Breast epithelium (tissue), 4 donors: ENCODE measurements around the gene LILRA6. TPM values are rescaled to one million over a fixed set of nuclear protein-coding genes. Genes with fewer than 3 reads are reported as not detected.
A peak's percentile ranks its signal among the peaks of the same experiment; 100 is the strongest.

Source experiments
- DNase-seq, 2 donors: peaks; one replicate each; pipeline ENCODE4 v3.0.0-alpha.2; 2019; ENCODE audit warnings: low spot score in 2 of 2
- H3K27ac ChIP-seq, 2 donors: fragments of 200-600 bp; sonication (generic) in 1 of 2; one replicate each; pipeline ENCODE4 v1.5.1; 2016 to 2019; ENCODE audit warnings: mild to moderate bottlenecking in 1 of 2
- H3K27me3 ChIP-seq, 2 donors: fragments of 200-600 bp; sonication (generic) in 1 of 2; one replicate each; pipeline versions ENCODE4 v1.5.1 to v1.6.0; 2017 to 2019; ENCODE audit warnings: control low read depth in 1 of 2, mild to moderate bottlenecking in 1 of 2
- H3K36me3 ChIP-seq: fragments of 200-600 bp; one replicate; pipeline ENCODE4 v1.5.1; 2019
- H3K4me1 ChIP-seq, 2 donors: fragments of 200-600 bp; sonication (generic); one replicate each; pipeline ENCODE4 v1.5.1; 2016 to 2019; ENCODE audit warnings: control low read depth in 1 of 2
- H3K4me3 ChIP-seq, 3 donors: fragments of 200-600 bp; sonication (generic); 1 replicate in 2 of 3; 2 replicates in 1 of 3; pipeline ENCODE4 v1.5.1; 2016 to 2019; ENCODE audit warnings: mild to moderate bottlenecking in 3 of 3, moderate library complexity in 2 of 3
- H3K9me3 ChIP-seq, 2 donors: fragments of 200-600 bp; sonication (generic) in 1 of 2; one replicate each; pipeline ENCODE4 v1.5.1; 2016 to 2019; ENCODE audit warnings: control low read depth in 1 of 2
- POLR2A ChIP-seq: fragments of 450-650 bp; IDR thresholded peaks from one replicate; pipeline ENCODE4 v1.6.1; 2016; ENCODE audit warnings: antibody characterized with exemption, mild to moderate bottlenecking, moderate library complexity
- POLR2AphosphoS5 ChIP-seq, 3 donors: sonication (generic); formaldehyde crosslinking; IDR thresholded peaks; one replicate each; pipeline ENCODE4 v1.6.1; 2017; ENCODE audit warnings: antibody characterized with exemption in 3 of 3
- intact Hi-C: fragments of 100-400 bp; cut with DNase I; formaldehyde crosslinking; loops from one replicate; pipeline ENCODE4 v1.15.1; 2023; ENCODE audit warnings: low total_unique reads
- total RNA-seq, 3 donors: library from RNA; depleted of rRNA; stranded (reverse); fragments of >200 nt; gene quantifications; one replicate each; pipeline ENCODE4 v1.1.0, GENCODE V29; 2016
- TF ChIP-seq, protein P1 (sequence below), 3 donors: fragments of 450-650 bp; IDR thresholded peaks; one replicate each; pipeline ENCODE4 v1.5.1; 2016 to 2017; ENCODE audit warnings: antibody characterized with exemption in 3 of 3, mild to moderate bottlenecking in 3 of 3, moderate library complexity in 3 of 3

The LILRA6 gene
- total RNA-seq, 3 donors from 2014 or later, result 1.3 to 2.9 (median 1.8) TPM

DNA sequence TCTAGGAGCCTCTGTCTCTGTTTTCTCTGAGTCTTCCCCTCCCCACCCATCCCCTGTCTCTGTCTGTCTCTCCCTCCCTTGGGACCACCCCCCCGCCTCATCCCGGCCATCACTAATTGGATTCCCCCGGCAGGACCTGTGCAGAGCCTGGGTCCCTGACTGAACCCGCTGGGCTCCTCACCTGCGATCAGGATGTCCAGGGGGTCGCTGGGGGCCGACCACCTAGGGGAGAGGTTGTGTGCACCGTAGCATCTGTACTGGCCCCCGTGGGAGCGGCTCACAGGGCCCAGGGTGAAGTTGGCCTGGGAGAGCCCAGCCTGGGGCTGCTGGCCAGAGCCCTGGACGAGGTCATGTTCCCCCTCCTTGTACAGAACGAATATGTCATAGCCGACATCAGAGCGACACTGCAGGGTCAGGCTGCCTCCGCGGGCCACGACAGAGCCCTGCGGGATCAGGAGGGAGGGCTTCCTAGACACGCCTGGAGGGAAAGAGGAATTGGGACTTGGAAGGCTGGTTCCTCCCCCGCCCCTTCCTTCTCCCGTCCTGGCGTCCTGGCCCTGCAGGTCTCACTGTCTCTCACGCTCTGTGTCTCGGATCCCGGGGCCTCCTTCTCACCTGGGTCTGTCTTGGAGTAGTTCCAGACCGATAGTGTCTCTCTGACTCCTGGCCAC lies 12.7 kb upstream of the LILRA6 start:
- H3K27ac ChIP-seq, result no peak overlapping the region
- intact Hi-C loops, result no loop called here
- H3K9me3 ChIP-seq, result no peaks in the 10 kb centered on the region
- no peaks in the 10 kb centered on the region for H3K36me3 ChIP-seq
- H3K27me3 ChIP-seq, result peaks cover 0 to 59% of the 10 kb centered on the region in 2 donors
- H3K4me3 ChIP-seq, result peak overlapping the region in 1 of 3 donors; percentile 39
- TF ChIP-seq, protein P1, sequence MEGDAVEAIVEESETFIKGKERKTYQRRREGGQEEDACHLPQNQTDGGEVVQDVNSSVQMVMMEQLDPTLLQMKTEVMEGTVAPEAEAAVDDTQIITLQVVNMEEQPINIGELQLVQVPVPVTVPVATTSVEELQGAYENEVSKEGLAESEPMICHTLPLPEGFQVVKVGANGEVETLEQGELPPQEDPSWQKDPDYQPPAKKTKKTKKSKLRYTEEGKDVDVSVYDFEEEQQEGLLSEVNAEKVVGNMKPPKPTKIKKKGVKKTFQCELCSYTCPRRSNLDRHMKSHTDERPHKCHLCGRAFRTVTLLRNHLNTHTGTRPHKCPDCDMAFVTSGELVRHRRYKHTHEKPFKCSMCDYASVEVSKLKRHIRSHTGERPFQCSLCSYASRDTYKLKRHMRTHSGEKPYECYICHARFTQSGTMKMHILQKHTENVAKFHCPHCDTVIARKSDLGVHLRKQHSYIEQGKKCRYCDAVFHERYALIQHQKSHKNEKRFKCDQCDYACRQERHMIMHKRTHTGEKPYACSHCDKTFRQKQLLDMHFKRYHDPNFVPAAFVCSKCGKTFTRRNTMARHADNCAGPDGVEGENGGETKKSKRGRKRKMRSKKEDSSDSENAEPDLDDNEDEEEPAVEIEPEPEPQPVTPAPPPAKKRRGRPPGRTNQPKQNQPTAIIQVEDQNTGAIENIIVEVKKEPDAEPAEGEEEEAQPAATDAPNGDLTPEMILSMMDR (IDR thresholded peaks at IDR 0.05), result no peak
- TF ChIP-seq POLR2AphosphoS5 (IDR thresholded peaks at IDR 0.05) (no peak), POLR2A (no peak)
- no peaks in the 10 kb centered on the region for H3K4me1 ChIP-seq
- DNase-seq, result no peak

DNA sequence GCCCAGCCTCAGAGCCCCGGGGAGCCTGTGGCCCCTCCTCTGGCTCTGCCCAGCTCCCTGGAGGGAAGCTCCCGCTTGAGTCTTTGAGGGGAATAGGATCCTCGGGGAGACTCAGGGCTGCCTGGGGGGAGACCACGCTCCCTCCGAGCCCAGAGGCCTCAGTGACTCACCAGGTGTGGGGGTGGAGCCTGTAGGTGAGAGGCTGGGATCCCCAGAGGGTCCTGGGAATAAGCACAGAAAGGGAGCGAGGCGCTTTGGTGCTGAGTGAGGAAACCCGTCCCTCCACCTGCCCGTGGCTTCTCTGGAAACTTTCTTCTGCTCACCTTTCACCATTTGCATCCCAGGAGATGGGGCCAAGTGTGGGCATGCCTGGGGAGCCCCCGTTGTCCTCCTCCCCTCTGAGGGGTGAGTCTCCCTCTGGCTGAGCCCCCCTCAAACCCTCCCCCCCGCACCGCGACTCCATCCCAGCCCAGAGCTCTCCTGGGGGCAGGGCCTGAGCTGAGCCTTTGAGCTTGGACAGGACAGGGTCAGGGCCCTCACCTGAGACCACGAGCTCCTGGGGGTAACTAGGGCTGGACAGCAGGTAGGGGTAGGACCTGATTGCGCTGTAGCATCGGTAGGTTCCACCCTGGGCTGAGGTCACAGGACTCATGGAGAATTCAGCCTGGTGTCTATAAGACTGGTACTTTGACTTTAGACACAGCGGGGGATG lies 11.8 kb upstream of the LILRA6 start:
- no peaks in the 10 kb centered on the region for H3K9me3 ChIP-seq
- no peak overlapping the region for H3K27ac ChIP-seq
- H3K27me3 ChIP-seq, result peaks cover 0 to 59% of the 10 kb centered on the region in 2 donors
- H3K4me1 ChIP-seq, result no peaks in the 10 kb centered on the region
- H3K36me3 ChIP-seq, result no peaks in the 10 kb centered on the region
- TF ChIP-seq POLR2AphosphoS5 (IDR thresholded peaks at IDR 0.05) (no peak), POLR2A (no peak)
- TF ChIP-seq, protein P1 (IDR thresholded peaks at IDR 0.05), result no peak
- DNase-seq, result no peak
- H3K4me3 ChIP-seq, result no peak overlapping the region
- intact Hi-C loops, result no loop called here

DNA sequence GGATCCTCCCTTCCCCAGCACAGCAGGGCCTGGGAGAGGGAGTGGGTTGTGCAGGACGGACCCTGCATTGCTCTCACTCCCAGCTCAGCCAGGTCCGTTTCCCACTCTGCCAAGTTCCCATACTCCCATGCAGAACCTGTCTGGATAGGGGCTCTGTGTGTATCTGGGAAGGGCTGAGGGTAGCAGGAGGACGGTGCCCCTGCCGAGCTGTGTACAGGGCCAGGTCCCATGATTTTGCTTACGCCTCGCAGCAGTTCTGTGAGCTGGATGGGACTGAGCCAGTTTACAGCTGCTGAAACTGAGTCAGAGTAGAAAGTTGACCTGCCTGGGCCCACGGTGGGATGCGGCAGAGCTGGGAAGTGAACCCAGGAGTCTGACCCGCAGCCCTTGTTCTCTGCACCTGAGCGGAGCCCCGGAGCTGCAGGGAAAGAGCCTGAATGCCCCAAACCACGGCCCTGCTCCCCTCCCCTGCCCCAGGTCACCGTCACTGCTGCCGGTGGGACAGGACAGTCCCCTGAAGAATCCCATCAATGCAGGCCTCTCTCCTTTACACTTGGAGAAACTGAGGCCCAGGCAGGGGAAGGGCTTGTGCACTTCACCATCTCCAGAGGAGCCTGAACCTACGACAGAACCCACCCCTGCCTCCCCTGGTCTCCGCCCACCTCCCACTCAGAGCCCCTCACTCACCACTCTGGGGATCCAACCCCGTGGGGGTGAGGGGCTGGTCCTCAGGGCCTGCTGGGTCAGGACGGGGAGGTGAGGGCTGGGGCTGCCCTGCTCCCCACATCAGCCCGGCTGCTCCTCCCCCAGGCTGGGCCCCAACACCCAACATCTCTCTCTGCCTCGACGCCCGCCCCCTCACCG lies 11.0 kb upstream of the LILRA6 start:
- Histone ChIP-seq H3K27ac (no peak overlapping the region), H3K4me1 (no peaks in the 10 kb centered on the region), H3K4me3 (no peak overlapping the region), H3K9me3 (no peaks in the 10 kb centered on the region), H3K36me3 (no peaks in the 10 kb centered on the region), H3K27me3 (peaks cover 0 to 59% of the 10 kb centered on the region in 2 donors)
- DNase-seq, result no peak
- TF ChIP-seq POLR2AphosphoS5 (IDR thresholded peaks at IDR 0.05) (no peak), POLR2A (no peak)
- TF ChIP-seq, protein P1 (IDR thresholded peaks at IDR 0.05), result no peak
- intact Hi-C loops, result no loop called here

DNA sequence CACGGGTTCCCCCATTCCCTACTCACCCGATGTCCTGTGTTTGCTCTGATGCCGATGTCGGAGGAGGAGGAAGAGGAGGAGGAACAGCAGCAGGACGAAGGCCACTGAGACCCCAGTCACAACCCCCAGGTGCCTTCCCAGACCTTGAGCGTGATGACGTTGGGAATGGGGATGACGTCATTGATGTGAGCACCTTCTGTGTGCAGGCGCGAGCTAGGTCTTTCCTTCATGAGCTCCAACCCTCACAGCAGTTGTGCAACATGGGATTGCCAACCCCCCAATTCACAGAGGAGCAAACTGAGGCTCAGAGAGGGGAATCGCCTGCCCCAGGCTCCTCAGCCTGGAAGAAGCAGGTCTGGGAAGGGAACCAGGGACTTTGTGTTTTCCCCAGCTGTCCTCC lies 10.3 kb upstream of the LILRA6 start:
- no peak for TF ChIP-seq POLR2AphosphoS5 (IDR thresholded peaks at IDR 0.05)
- TF ChIP-seq POLR2A, result no peak
- TF ChIP-seq, protein P1 (IDR thresholded peaks at IDR 0.05), result no peak
- no peak overlapping the region for H3K27ac ChIP-seq
- no peak for DNase-seq
- no peaks in the 10 kb centered on the region for H3K9me3 ChIP-seq
- no peak overlapping the region for H3K4me3 ChIP-seq
- no peaks in the 10 kb centered on the region for H3K4me1 ChIP-seq
- peaks cover 0 to 63% of the 10 kb centered on the region in 2 donors for H3K27me3 ChIP-seq
- intact Hi-C loops, result no loop called here
- H3K36me3 ChIP-seq, result no peaks in the 10 kb centered on the region
